Neuronal stem cell (in vitro differentiated cells): Measurements from ENCODE around the gene KCNAB1.

Experiments used
- DNase-seq: peaks from one replicate; pipeline ENCODE4 v3.0.0-alpha.2; 2013; ENCODE audit warnings: low spot score
- H2AFZ ChIP-seq: one replicate; pipeline ENCODE4 v1.6.1; 2013; ENCODE audit warnings: mild to moderate bottlenecking, low read length, inconsistent platforms
- H2AK5ac ChIP-seq: 2 replicates; pipeline ENCODE4 v1.6.1; 2013; ENCODE audit warnings: low read depth, mild to moderate bottlenecking, inconsistent platforms, low read length, moderate library complexity, mixed read lengths
- H2BK120ac ChIP-seq: 2 replicates; pipeline ENCODE4 v1.6.1; 2013; ENCODE audit warnings: low read depth, mild to moderate bottlenecking, inconsistent platforms, low read length, moderate library complexity, mixed read lengths
- H2BK12ac ChIP-seq: one replicate; pipeline ENCODE4 v1.6.1; 2013; ENCODE audit warnings: low read length, inconsistent platforms
- H2BK15ac ChIP-seq: 2 replicates; pipeline ENCODE4 v1.6.1; 2013; ENCODE audit warnings: mild to moderate bottlenecking, low read length, inconsistent platforms, mixed read lengths
- H2BK5ac ChIP-seq: one replicate; pipeline ENCODE4 v1.6.1; 2013; ENCODE audit warnings: inconsistent platforms, mild to moderate bottlenecking, low read length, moderate library complexity
- H3K14ac ChIP-seq: one replicate; pipeline ENCODE4 v1.6.1; 2013; ENCODE audit warnings: low read length, inconsistent platforms
- H3K18ac ChIP-seq: 2 replicates; pipeline ENCODE4 v1.6.1; 2013; ENCODE audit warnings: low read length, inconsistent platforms
- H3K23ac ChIP-seq: 2 replicates; pipeline ENCODE4 v1.6.1; 2013; ENCODE audit warnings: low read depth, mild to moderate bottlenecking, mixed read lengths, low read length, inconsistent platforms; ENCODE audit not compliant: poor library complexity
- H3K27ac ChIP-seq: replicated peaks from 3 replicates; pipeline ENCODE4 v1.5.1; 2013; ENCODE audit warnings: low read length, inconsistent platforms
- H3K27me3 ChIP-seq, 3 experiments: 2 replicates each; pipeline ENCODE4 v1.6.1; 2013; ENCODE audit warnings: low read length in 3 of 3, mild to moderate bottlenecking in 2 of 3, inconsistent platforms in 1 of 3, low read depth in 1 of 3, mixed read lengths in 1 of 3, moderate library complexity in 1 of 3; ENCODE audit not compliant: control insufficient read depth in 3 of 3, insufficient read depth in 3 of 3
- H3K36me3 ChIP-seq, 2 donors: replicated peaks in 1 of 2; 2 replicates each; pipeline ENCODE4 v1.6.1; 2013; ENCODE audit warnings: low read length in 2 of 2; ENCODE audit not compliant: control insufficient read depth in 2 of 2, insufficient read depth in 2 of 2
- H3K4ac ChIP-seq: 2 replicates; pipeline ENCODE4 v1.6.1; 2013; ENCODE audit warnings: inconsistent platforms, mild to moderate bottlenecking, low read length, moderate library complexity
- H3K4me1 ChIP-seq, 2 donors: 1 replicate in 1 of 2; 2 replicates in 1 of 2; pipeline ENCODE4 v1.6.1; 2013; ENCODE audit warnings: low read length in 2 of 2, low read depth in 1 of 2; ENCODE audit not compliant: control insufficient read depth in 2 of 2, insufficient read depth in 1 of 2
- H3K4me2 ChIP-seq: one replicate; pipeline ENCODE4 v1.6.1; 2013; ENCODE audit warnings: mild to moderate bottlenecking, low read length, inconsistent platforms; ENCODE audit not compliant: insufficient read depth, poor library complexity, severe bottlenecking
- H3K4me3 ChIP-seq, 2 donors: 2 replicates each; pipeline ENCODE4 v1.5.1; 2013; ENCODE audit warnings: low read length in 2 of 2, mild to moderate bottlenecking in 2 of 2, inconsistent platforms in 1 of 2, moderate library complexity in 1 of 2
- H3K79me1 ChIP-seq: one replicate; pipeline ENCODE4 v1.6.1; 2013; ENCODE audit warnings: low read depth, mild to moderate bottlenecking, inconsistent platforms, low read length, moderate library complexity
- H3K9ac ChIP-seq: one replicate; pipeline ENCODE4 v1.6.1; 2013; ENCODE audit warnings: mild to moderate bottlenecking, low read depth, low read length, inconsistent platforms; ENCODE audit not compliant: poor library complexity
- H3K9me3 ChIP-seq, 2 donors: replicated peaks in 1 of 2; 2 replicates each; pipeline versions ENCODE3 to v1.6.1; 2013; ENCODE audit warnings: low read length in 2 of 2, mild to moderate bottlenecking in 2 of 2, inconsistent platforms in 1 of 2, low read depth in 1 of 2, mixed read lengths in 1 of 2, moderate library complexity in 1 of 2; ENCODE audit not compliant: control insufficient read depth in 2 of 2, insufficient read depth in 1 of 2
- H4K8ac ChIP-seq: one replicate; pipeline ENCODE4 v1.6.1; 2013; ENCODE audit warnings: low read depth, mild to moderate bottlenecking, inconsistent platforms, low read length, moderate library complexity
- H4K91ac ChIP-seq: one replicate; pipeline ENCODE4 v1.6.1; 2013; ENCODE audit warnings: low read length, low read depth, mild to moderate bottlenecking, inconsistent platforms; ENCODE audit not compliant: poor library complexity
- WGBS, 2 donors: extraction: QIAGEN DNeasy Blood & Tissue Kit; methylation state at CpG; one replicate each; pipeline ENCODE4 v1.1.7; 2013; ENCODE audit warnings: missing lambda C conversion rate in 2 of 2, mixed read lengths in 1 of 2; ENCODE audit not compliant: insufficient read length in 2 of 2, insufficient replicate concordance in 1 of 2; ENCODE audit errors: extremely low coverage in 2 of 2; 5-methylcytosine and 5-hydroxymethylcytosine counted together

KCNAB1 gene

DNA sequence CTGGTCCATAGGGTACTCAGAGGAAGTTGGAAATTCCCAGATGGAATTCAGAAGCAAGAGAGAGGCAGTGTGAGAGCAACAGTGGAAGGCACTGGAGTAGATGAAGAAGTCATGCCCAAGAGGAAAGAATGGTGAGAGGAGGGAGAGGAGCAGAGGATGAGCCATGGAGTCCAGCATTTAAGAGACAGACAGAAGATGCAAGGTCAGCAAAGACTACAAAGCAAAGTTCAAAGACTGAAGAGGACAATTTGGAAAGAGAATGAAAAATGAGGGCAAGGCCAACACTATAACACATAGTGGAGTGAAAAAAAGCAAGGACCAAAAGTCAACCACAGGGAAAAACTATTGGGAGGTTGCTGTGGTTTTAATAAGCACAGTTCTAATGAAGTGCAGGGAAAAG lies 255.8 kb downstream of the KCNAB1 start:
- Histone ChIP-seq H3K36me3 (no peaks in the 10 kb centered on the region), H3K23ac (no peak overlapping the region), H3K4me2 (no peak overlapping the region), H2AK5ac (no peak overlapping the region), H3K14ac (no peak overlapping the region), H3K9me3 (no peaks in the 10 kb centered on the region), H2BK5ac (no peak overlapping the region), H3K4me1 (peaks cover 0 to 8% of the 10 kb centered on the region in 2 donors), H3K4ac (no peak overlapping the region), H3K27me3 (peaks cover 0 to 1% (median 0%) of the 10 kb centered on the region in 3 experiments), H2BK12ac (no peak overlapping the region), H3K9ac (no peak overlapping the region), H3K27ac (no peak overlapping the region), H2BK120ac (no peak overlapping the region), H3K18ac (no peak overlapping the region), H2BK15ac (no peak overlapping the region), H3K79me1 (no peaks in the 10 kb centered on the region), H4K8ac (no peak overlapping the region), H2AFZ (no peak overlapping the region), H4K91ac (no peak overlapping the region), H3K4me3 (no peak overlapping the region)
- DNase-seq = no peak

DNA sequence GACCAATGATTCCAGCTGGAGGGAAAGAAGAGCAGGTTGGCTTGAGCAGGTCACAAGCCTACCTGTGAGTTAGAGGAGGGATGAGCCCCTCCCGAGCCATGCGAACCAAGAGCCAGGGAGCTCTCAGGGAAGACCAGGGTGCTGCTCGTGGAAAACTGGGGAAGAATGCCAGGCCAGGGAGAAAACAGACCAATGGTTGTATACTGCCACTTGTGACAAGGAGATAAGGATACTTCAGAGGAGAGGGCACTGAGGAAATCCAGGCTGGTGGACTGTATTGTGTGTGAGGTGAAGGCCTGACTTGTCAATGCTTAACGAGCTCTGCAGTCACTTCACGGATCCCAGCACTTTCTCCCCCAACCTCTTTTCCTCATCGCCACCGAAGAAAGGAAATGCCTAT lies 256.9 kb downstream of the KCNAB1 start:
- H3K27ac ChIP-seq = no peak overlapping the region
- no peak overlapping the region for H2AFZ ChIP-seq
- H3K27me3 ChIP-seq = peaks cover 0 to 3% (median 0%) of the 10 kb centered on the region in 3 experiments
- no peak overlapping the region for H2BK12ac ChIP-seq
- no peaks in the 10 kb centered on the region for H3K9me3 ChIP-seq
- no peak overlapping the region for H3K18ac ChIP-seq
- H4K8ac ChIP-seq = no peak overlapping the region
- no peak overlapping the region for H2BK120ac ChIP-seq
- H2AK5ac ChIP-seq = no peak overlapping the region
- no peak overlapping the region for H3K14ac ChIP-seq
- H3K4me2 ChIP-seq = no peak overlapping the region
- H3K9ac ChIP-seq = no peak overlapping the region
- no peak overlapping the region for H4K91ac ChIP-seq
- no peaks in the 10 kb centered on the region for H3K79me1 ChIP-seq
- no peak overlapping the region for H3K23ac ChIP-seq
- no CpG with 5 or more reads among the region's 7 CpGs for WGBS, 2 donors
- no peak overlapping the region for H3K4ac ChIP-seq
- peaks cover 0 to 8% of the 10 kb centered on the region in 2 donors for H3K4me1 ChIP-seq
- H2BK5ac ChIP-seq = no peak overlapping the region
- no peak overlapping the region for H3K4me3 ChIP-seq
- DNase-seq = no peak
- H3K36me3 ChIP-seq = no peaks in the 10 kb centered on the region
- H2BK15ac ChIP-seq = no peak overlapping the region

DNA sequence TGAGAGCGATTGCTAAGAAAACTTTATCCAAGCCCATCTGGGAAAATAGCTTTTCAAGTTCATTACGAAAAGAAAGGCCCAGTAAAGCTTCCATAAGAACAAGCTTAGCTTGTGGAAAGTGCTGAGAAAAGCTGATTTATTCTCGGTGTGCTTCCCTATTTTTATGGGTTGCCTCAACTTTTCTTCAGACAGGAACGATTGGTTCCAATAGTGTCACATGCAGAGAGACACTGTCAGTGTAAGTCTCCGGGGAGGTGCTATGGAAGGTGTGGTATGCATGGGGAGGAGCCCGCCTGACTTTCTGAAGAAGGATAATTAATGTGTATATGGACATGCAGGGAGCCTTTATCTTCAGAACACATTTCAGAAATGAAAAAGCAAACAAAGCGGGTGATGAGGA lies 257.3 kb downstream of the KCNAB1 start:
- Histone ChIP-seq H3K4me3 (no peak overlapping the region), H2BK120ac (no peak overlapping the region), H3K4me2 (no peak overlapping the region), H2BK5ac (no peak overlapping the region), H3K4ac (no peak overlapping the region), H3K9ac (no peak overlapping the region), H2AFZ (no peak overlapping the region), H3K14ac (no peak overlapping the region), H3K4me1 (peaks cover 0 to 4% of the 10 kb centered on the region in 2 donors), H2BK15ac (no peak overlapping the region), H3K27me3 (peaks cover 0 to 3% (median 0%) of the 10 kb centered on the region in 3 experiments), H3K23ac (no peak overlapping the region), H3K36me3 (no peaks in the 10 kb centered on the region), H4K91ac (no peak overlapping the region), H3K27ac (no peak overlapping the region), H2AK5ac (no peak overlapping the region), H2BK12ac (no peak overlapping the region), H3K79me1 (no peaks in the 10 kb centered on the region), H3K18ac (no peak overlapping the region), H3K9me3 (no peaks in the 10 kb centered on the region), H4K8ac (no peak overlapping the region)
- no CpG with 5 or more reads among the region's 7 CpGs for WGBS, 2 donors
- DNase-seq = no peak

- H3K18ac ChIP-seq = no peak overlapping the region
- H3K27ac ChIP-seq = no peak overlapping the region
- H2BK120ac ChIP-seq = no peak overlapping the region
- no CpG with 5 or more reads among the region's 3 CpGs for WGBS, 2 donors
- no peak overlapping the region for H3K4me3 ChIP-seq
- H3K4me2 ChIP-seq = no peak overlapping the region
- no peaks in the 10 kb centered on the region for H3K79me1 ChIP-seq
- H3K4ac ChIP-seq = no peak overlapping the region
- no peak overlapping the region for H3K14ac ChIP-seq
- H3K4me1 ChIP-seq = peaks cover 0 to 2% of the 10 kb centered on the region in 2 donors
- H3K27me3 ChIP-seq = peaks cover 0 to 6% (median 0%) of the 10 kb centered on the region in 3 experiments
- H3K9ac ChIP-seq = no peak overlapping the region
- H2BK15ac ChIP-seq = no peak overlapping the region
- H4K91ac ChIP-seq = no peak overlapping the region
- H2BK12ac ChIP-seq = no peak overlapping the region
- H3K36me3 ChIP-seq = no peaks in the 10 kb centered on the region
- H2AFZ ChIP-seq = no peak overlapping the region
- no peak overlapping the region for H4K8ac ChIP-seq
- no peak for DNase-seq
- H2BK5ac ChIP-seq = no peak overlapping the region
- no peak overlapping the region for H2AK5ac ChIP-seq
- no peak overlapping the region for H3K23ac ChIP-seq
- H3K9me3 ChIP-seq = no peaks in the 10 kb centered on the region
Measured at GRCh38 chr3:156378871-156379270, 258.5 kb downstream of the KCNAB1 start.
